ENCODE data around the gene TMPRSS9.
"Not testable (repeated sequence)": the region's sequence is repeated elsewhere in the genome, so short reads cannot be mapped to it uniquely, and the experiment has no call there.

Gene TMPRSS9

DNA sequence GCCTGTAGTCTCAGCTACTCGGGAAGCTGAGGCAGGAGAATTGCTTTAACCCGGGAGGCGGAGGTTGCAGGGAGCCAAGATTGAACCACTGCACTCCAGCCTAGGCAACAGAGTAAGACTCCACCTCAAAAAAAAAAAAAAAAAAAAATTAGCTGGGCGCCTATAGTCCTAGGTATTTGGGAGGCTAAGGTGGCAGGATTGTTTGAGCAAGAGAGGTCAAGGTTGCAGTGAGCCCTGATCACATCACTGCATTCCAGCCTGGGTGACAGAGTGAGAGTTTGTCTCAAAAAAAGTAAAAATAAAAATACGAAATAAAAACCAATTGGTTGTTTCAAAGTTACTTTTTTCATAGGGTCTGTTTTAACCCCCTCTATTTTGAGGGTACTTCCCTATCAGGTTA, 98.0 kb downstream of the TMPRSS9 start:
- Histone ChIP-seq H3F3A (ENCODE audit: low read depth) (0 out of 2 replicates have a peak, but pooled peaks cover 3% of the 10 kb centered on the region), H3K4me1 (ENCODE audit: insufficient read depth, low read length, poor library complexity, severe bottlenecking) (peaks cover 23% of the 10 kb centered on the region), H3K27me3 (ENCODE audit: insufficient read depth, low read length, poor library complexity, severe bottlenecking) (peaks cover 6% of the 10 kb centered on the region), H3K9me2 (replicated peaks; ENCODE audit: low read depth, low read length) (no peaks in the 10 kb centered on the region), H3K9me3 (ENCODE audit: insufficient read depth, low read depth, low read length) (no peaks in the 10 kb centered on the region), H3K79me2 (ENCODE audit: insufficient read depth, low read length) (peaks cover 42% of the 10 kb centered on the region), H3K4me2 (ENCODE audit: low read depth, low read length, poor library complexity, severe bottlenecking) (no peak overlapping the region), H3K9ac (ENCODE audit: low read depth, low read length, poor library complexity, severe bottlenecking) (no peak overlapping the region), H3K36me3 (ENCODE audit: insufficient read depth, low read length) (no peaks in the 10 kb centered on the region), H4K20me1 (ENCODE audit: insufficient read depth, low read length, poor library complexity, severe bottlenecking) (peaks cover 31% of the 10 kb centered on the region), H3K4me3 (ENCODE audit: low read length, poor library complexity, severe bottlenecking) (no peak overlapping the region), H2AFZ (ENCODE audit: low read length) (no peak overlapping the region)
- TF ChIP-seq EZH2phosphoT487 (IDR thresholded peaks at IDR 0.05; ENCODE audit: borderline replicate concordance), result no peak
- TF ChIP-seq, protein P1, sequence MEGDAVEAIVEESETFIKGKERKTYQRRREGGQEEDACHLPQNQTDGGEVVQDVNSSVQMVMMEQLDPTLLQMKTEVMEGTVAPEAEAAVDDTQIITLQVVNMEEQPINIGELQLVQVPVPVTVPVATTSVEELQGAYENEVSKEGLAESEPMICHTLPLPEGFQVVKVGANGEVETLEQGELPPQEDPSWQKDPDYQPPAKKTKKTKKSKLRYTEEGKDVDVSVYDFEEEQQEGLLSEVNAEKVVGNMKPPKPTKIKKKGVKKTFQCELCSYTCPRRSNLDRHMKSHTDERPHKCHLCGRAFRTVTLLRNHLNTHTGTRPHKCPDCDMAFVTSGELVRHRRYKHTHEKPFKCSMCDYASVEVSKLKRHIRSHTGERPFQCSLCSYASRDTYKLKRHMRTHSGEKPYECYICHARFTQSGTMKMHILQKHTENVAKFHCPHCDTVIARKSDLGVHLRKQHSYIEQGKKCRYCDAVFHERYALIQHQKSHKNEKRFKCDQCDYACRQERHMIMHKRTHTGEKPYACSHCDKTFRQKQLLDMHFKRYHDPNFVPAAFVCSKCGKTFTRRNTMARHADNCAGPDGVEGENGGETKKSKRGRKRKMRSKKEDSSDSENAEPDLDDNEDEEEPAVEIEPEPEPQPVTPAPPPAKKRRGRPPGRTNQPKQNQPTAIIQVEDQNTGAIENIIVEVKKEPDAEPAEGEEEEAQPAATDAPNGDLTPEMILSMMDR (conservative IDR thresholded peaks at IDR 0.05; ENCODE audit: low read length), result no peak

DNA sequence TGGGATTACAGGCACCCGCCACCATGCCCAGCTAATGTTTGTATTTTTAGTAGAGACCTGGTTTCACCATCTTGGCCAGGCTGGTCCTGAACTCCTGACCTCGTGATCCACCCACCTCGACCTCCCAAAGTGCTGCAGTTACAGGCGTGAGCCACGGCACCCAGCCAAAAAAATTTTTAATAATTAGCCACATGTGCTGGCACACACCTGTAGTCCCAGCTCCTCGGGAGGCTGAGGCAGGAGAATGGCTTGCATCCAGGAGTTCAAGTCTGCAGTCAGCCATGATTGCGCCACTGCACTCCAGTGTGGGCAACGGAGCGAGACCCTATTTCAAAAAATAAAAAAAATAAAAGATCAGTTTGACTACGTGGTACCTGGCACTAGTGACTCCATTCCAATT, 98.7 kb downstream of the TMPRSS9 start:
- H3K79me2 ChIP-seq (ENCODE audit: insufficient read depth, low read length), result peaks cover 35% of the 10 kb centered on the region
- not testable (repeated sequence) for H3K36me3 ChIP-seq (ENCODE audit: insufficient read depth, low read length); H3F3A ChIP-seq (ENCODE audit: low read depth); H3K9me2 ChIP-seq (replicated peaks; ENCODE audit: low read depth, low read length); H3K9ac ChIP-seq (ENCODE audit: low read depth, low read length, poor library complexity, severe bottlenecking); H2AFZ ChIP-seq (ENCODE audit: low read length); H3K4me3 ChIP-seq (ENCODE audit: low read length, poor library complexity, severe bottlenecking); H3K9me3 ChIP-seq (ENCODE audit: insufficient read depth, low read depth, low read length); H3K4me2 ChIP-seq (ENCODE audit: low read depth, low read length, poor library complexity, severe bottlenecking); H3K27me3 ChIP-seq (ENCODE audit: insufficient read depth, low read length, poor library complexity, severe bottlenecking)
- peaks cover 23% of the 10 kb centered on the region for H3K4me1 ChIP-seq (ENCODE audit: insufficient read depth, low read length, poor library complexity, severe bottlenecking)
- peaks cover 25% of the 10 kb centered on the region for H4K20me1 ChIP-seq (ENCODE audit: insufficient read depth, low read length, poor library complexity, severe bottlenecking)

DNA sequence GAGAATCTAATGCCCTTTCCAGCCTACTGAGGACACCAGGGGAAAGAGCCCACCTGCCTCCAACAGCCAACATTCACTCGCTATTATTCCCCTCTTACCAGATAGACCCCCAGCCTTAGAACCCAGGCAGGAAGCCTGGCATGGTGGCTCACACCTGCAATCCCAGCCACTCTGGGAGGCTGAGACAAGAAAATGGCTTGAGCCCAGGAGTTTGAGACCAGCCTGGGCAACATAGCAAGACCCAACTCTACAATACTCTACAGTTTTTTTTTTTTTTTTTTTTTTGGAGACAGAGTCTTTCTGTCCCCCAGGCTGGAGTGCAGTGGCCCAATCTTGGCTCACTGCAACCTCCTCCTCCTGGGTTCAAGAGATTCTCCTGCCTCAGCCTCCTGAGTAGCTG, 100.2 kb downstream of the TMPRSS9 start:
- Histone ChIP-seq H3K9me2 (replicated peaks; ENCODE audit: low read depth, low read length) (no peaks in the 10 kb centered on the region), H3K9me3 (ENCODE audit: insufficient read depth, low read depth, low read length) (no peaks in the 10 kb centered on the region), H3K79me2 (ENCODE audit: insufficient read depth, low read length) (peaks cover 20% of the 10 kb centered on the region), H4K20me1 (ENCODE audit: insufficient read depth, low read length, poor library complexity, severe bottlenecking) (peaks cover 13% of the 10 kb centered on the region), H3F3A (ENCODE audit: low read depth) (0 out of 2 replicates have a peak, but pooled peaks cover 3% of the 10 kb centered on the region), H2AFZ (ENCODE audit: low read length) (no peak overlapping the region), H3K36me3 (ENCODE audit: insufficient read depth, low read length) (no peaks in the 10 kb centered on the region), H3K4me2 (ENCODE audit: low read depth, low read length, poor library complexity, severe bottlenecking) (no peak overlapping the region), H3K9ac (ENCODE audit: low read depth, low read length, poor library complexity, severe bottlenecking) (no peak overlapping the region), H3K4me1 (ENCODE audit: insufficient read depth, low read length, poor library complexity, severe bottlenecking) (peaks cover 13% of the 10 kb centered on the region), H3K27me3 (ENCODE audit: insufficient read depth, low read length, poor library complexity, severe bottlenecking) (peaks cover 6% of the 10 kb centered on the region), H3K4me3 (ENCODE audit: low read length, poor library complexity, severe bottlenecking) (no peak overlapping the region)
- TF ChIP-seq EZH2phosphoT487 (IDR thresholded peaks at IDR 0.05; ENCODE audit: borderline replicate concordance), result no peak
- TF ChIP-seq, protein P1 (conservative IDR thresholded peaks at IDR 0.05; ENCODE audit: low read length), result no peak
